Stimulated activated CD4-positive, alpha-beta T cell treated with anti-CD3 and anti-CD28 coated beads, Interleukin-12 subunit alpha, Interleukin-12 subunit beta, amount 100 ng/mL, for 48 hours (primary cell): ENCODE results near the gene AJUBA.
"Not testable (repeated sequence)": the region's sequence is repeated elsewhere in the genome, so short reads cannot be mapped to it uniquely, and the experiment has no call there.

ENCODE experiments used
- DNase-seq, 3 donors: peaks; one replicate each; pipeline ENCODE4 v3.0.0-alpha.2; 2020; ENCODE audit warnings: low read depth in 2 of 3, low spot score in 1 of 3

AJUBA gene

GRCh38 chr14:22981090-22981875, 1.1 kb downstream of the AJUBA start:
- no peak for DNase-seq

- no peak for DNase-seq
Observed at GRCh38 chr14:22980672-22981089, 1.7 kb downstream of the AJUBA start.

- no peak for DNase-seq
Observed at GRCh38 chr14:22979748-22980392, 2.5 kb downstream of the AJUBA start.

- DNase-seq: no peak
Observed at GRCh38 chr14:22978981-22979671, 3.2 kb downstream of the AJUBA start.

- DNase-seq: no peak
Observed at GRCh38 chr14:22978487-22978837, 3.9 kb downstream of the AJUBA start.

- no peak for DNase-seq
Observed at GRCh38 chr14:22977684-22978486, 4.5 kb downstream of the AJUBA start.

GRCh38 chr14:22977434-22977683, 5.0 kb downstream of the AJUBA start:
- no peak for DNase-seq

- no peak for DNase-seq
Observed at GRCh38 chr14:22976620-22977433, 5.5 kb downstream of the AJUBA start.

- DNase-seq: no peak
Observed at GRCh38 chr14:22974530-22975313, 7.6 kb downstream of the AJUBA start.

GRCh38 chr14:22973217-22974032, 8.9 kb downstream of the AJUBA start:
- DNase-seq: no peak

GRCh38 chr14:22972313-22972930, 9.9 kb downstream of the AJUBA start:
- no peak for DNase-seq

GRCh38 chr14:22971152-22971551, 11.2 kb downstream of the AJUBA start:
- DNase-seq: no peak

- no peak for DNase-seq
Observed at GRCh38 chr14:22966783-22967269, 15.5 kb downstream of the AJUBA start.

- not testable (repeated sequence) for DNase-seq
Observed at GRCh38 chr14:22965916-22966782, 16.2 kb downstream of the AJUBA start.

- no peak for DNase-seq
Observed at GRCh38 chr14:22962061-22962676, 20.2 kb downstream of the AJUBA start.

- no peak for DNase-seq
Observed at GRCh38 chr14:22955702-22956569, 26.4 kb downstream of the AJUBA start.
